Activated CD4-positive, alpha-beta memory T cell treated with anti-CD3 and anti-CD28 coated beads for 36 hours (primary cell): ENCODE results near the gene PID1. TPM values are rescaled to one million over a fixed set of nuclear protein-coding genes. Genes with fewer than 3 reads are reported as not detected.

Experiments
- CTCF ChIA-PET: fragments of 350-600 bp; sonication (Branson Sonifier 250); formaldehyde crosslinking; loops from one replicate; lab custom pipeline; 2021; ENCODE audit warnings: antibody characterized with exemption, inconsistent platforms; lab: Charles Lee
- POLR2A ChIA-PET: fragments of 350-600 bp; sonication (Branson Sonifier 250); formaldehyde crosslinking; loops from one replicate; lab custom pipeline; 2021; ENCODE audit warnings: antibody characterized with exemption; lab: Charles Lee
- DNase-seq: peaks from one replicate; pipeline ENCODE4 v3.0.0-alpha.2; 2020
- H3K27ac Mint-ChIP-seq: one replicate; pipeline ENCODE4 v1.8.0; 2021; ENCODE audit warnings: mixed read lengths
- H3K27me3 Mint-ChIP-seq: one replicate; pipeline ENCODE4 v1.8.0; 2021; ENCODE audit warnings: mixed read lengths
- H3K36me3 Mint-ChIP-seq: one replicate; pipeline ENCODE4 v1.8.0; 2021; ENCODE audit warnings: mixed read lengths
- H3K4me1 Mint-ChIP-seq: one replicate; pipeline ENCODE4 v1.8.0; 2021; ENCODE audit warnings: low read depth, mixed read lengths
- H3K4me3 Mint-ChIP-seq: one replicate; pipeline ENCODE4 v1.8.0; 2021; ENCODE audit warnings: mild to moderate bottlenecking, mixed read lengths
- H3K9me3 Mint-ChIP-seq: one replicate; pipeline ENCODE4 v1.8.0; 2021; ENCODE audit warnings: mixed read lengths
- intact Hi-C: fragments of 100-400 bp; cut with micrococcal nuclease; formaldehyde crosslinking; loops from one replicate; pipeline ENCODE4 v1.15.1; 2023
- total RNA-seq, 2 experiments: library from RNA; stranded (reverse); gene quantifications; one replicate each; pipeline ENCODE4 v1.2.3, GENCODE V29; 2021

The PID1 gene
- not detected for total RNA-seq

GRCh38 chr2:229270551-229271410, at the start of gene PID1:
Gene PID1 (minus strand): TSS chr2:229271287. CDS start chr2:229271043, 244 bp downstream.
- ChIA-PET CTCF (interaction anchor here (5.1 kb wide), 1 partner anchor 1381 kb away, joined by 21 read pairs; no protein-coding TSS in a partner anchor), POLR2A (no interaction called here)
- Mint-ChIP-seq H3K4me3 (no peak within 1 kb of the TSS), H3K4me1 (peaks cover 3% of the 10 kb centered on the region), H3K9me3 (no peaks in the 10 kb centered on the region), H3K27ac (no peak within 1 kb of the TSS), H3K27me3 (peaks cover 22% of the 10 kb centered on the region), H3K36me3 (no peaks in the 10 kb centered on the region)
- DNase-seq = no peak
- intact Hi-C loops = no loop called here

- Mint-ChIP-seq H3K9me3 (peaks cover 4% of the 10 kb centered on the region), H3K4me3 (no peak overlapping the region), H3K27ac (no peak overlapping the region), H3K27me3 (peaks cover 4% of the 10 kb centered on the region), H3K4me1 (no peaks in the 10 kb centered on the region), H3K36me3 (no peaks in the 10 kb centered on the region)
- intact Hi-C loops = no loop called here
- no peak for DNase-seq
- ChIA-PET CTCF (no interaction called here), POLR2A (no interaction called here)
Observed at GRCh38 chr2:229319558-229319957, 48.5 kb upstream of the PID1 start.

- POLR2A ChIA-PET = no interaction called here
- intact Hi-C loops = no loop called here
- no peaks in the 10 kb centered on the region for H3K36me3 Mint-ChIP-seq
- CTCF ChIA-PET = no interaction called here
- no peaks in the 10 kb centered on the region for H3K27me3 Mint-ChIP-seq
- H3K4me3 Mint-ChIP-seq = no peak overlapping the region
- DNase-seq = no peak
- H3K27ac Mint-ChIP-seq = no peak overlapping the region
- no peaks in the 10 kb centered on the region for H3K4me1 Mint-ChIP-seq
- H3K9me3 Mint-ChIP-seq = no peaks in the 10 kb centered on the region
Observed at GRCh38 chr2:229314117-229314516, 43.0 kb upstream of the PID1 start.

- POLR2A ChIA-PET = no interaction called here
- CTCF ChIA-PET = no interaction called here
- H3K4me1 Mint-ChIP-seq = no peaks in the 10 kb centered on the region
- no peaks in the 10 kb centered on the region for H3K36me3 Mint-ChIP-seq
- intact Hi-C loops = no loop called here
- no peak overlapping the region for H3K27ac Mint-ChIP-seq
- DNase-seq = no peak
- H3K4me3 Mint-ChIP-seq = no peak overlapping the region
- no peaks in the 10 kb centered on the region for H3K27me3 Mint-ChIP-seq
- no peaks in the 10 kb centered on the region for H3K9me3 Mint-ChIP-seq
Observed at GRCh38 chr2:229313591-229313990, 42.5 kb upstream of the PID1 start.

GRCh38 chr2:229301237-229301636, 30.1 kb upstream of the PID1 start:
- H3K27me3 Mint-ChIP-seq = no peaks in the 10 kb centered on the region
- H3K36me3 Mint-ChIP-seq = no peaks in the 10 kb centered on the region
- no peak overlapping the region for H3K27ac Mint-ChIP-seq
- CTCF ChIA-PET = no interaction called here
- intact Hi-C loops = no loop called here
- no peak overlapping the region for H3K4me3 Mint-ChIP-seq
- H3K9me3 Mint-ChIP-seq = no peaks in the 10 kb centered on the region
- POLR2A ChIA-PET = no interaction called here
- no peak for DNase-seq
- no peaks in the 10 kb centered on the region for H3K4me1 Mint-ChIP-seq

GRCh38 chr2:229300790-229301189, 29.7 kb upstream of the PID1 start:
- Mint-ChIP-seq H3K27me3 (no peaks in the 10 kb centered on the region), H3K27ac (no peak overlapping the region), H3K9me3 (no peaks in the 10 kb centered on the region), H3K36me3 (no peaks in the 10 kb centered on the region), H3K4me1 (no peaks in the 10 kb centered on the region), H3K4me3 (no peak overlapping the region)
- CTCF ChIA-PET = no interaction called here
- intact Hi-C loops = no loop called here
- DNase-seq = no peak
- POLR2A ChIA-PET = no interaction called here

- H3K36me3 Mint-ChIP-seq = no peaks in the 10 kb centered on the region
- ChIA-PET POLR2A (no interaction called here), CTCF (no interaction called here)
- no peak for DNase-seq
- intact Hi-C loops = no loop called here
- H3K4me3 Mint-ChIP-seq = no peak overlapping the region
- H3K9me3 Mint-ChIP-seq = no peaks in the 10 kb centered on the region
- H3K27me3 Mint-ChIP-seq = no peaks in the 10 kb centered on the region
- no peaks in the 10 kb centered on the region for H3K4me1 Mint-ChIP-seq
- H3K27ac Mint-ChIP-seq = no peak overlapping the region
Observed at GRCh38 chr2:229300371-229300770, 29.3 kb upstream of the PID1 start.

GRCh38 chr2:229297247-229297646, 26.2 kb upstream of the PID1 start:
- DNase-seq = no peak
- intact Hi-C loops = no loop called here
- Mint-ChIP-seq H3K4me1 (no peaks in the 10 kb centered on the region), H3K27ac (no peak overlapping the region), H3K4me3 (no peak overlapping the region), H3K9me3 (no peaks in the 10 kb centered on the region), H3K27me3 (no peaks in the 10 kb centered on the region), H3K36me3 (no peaks in the 10 kb centered on the region)
- ChIA-PET CTCF (no interaction called here), POLR2A (no interaction called here)

GRCh38 chr2:229296536-229296935, 25.4 kb upstream of the PID1 start:
- no peak for DNase-seq
- ChIA-PET CTCF (no interaction called here), POLR2A (no interaction called here)
- Mint-ChIP-seq H3K9me3 (no peaks in the 10 kb centered on the region), H3K4me3 (no peak overlapping the region), H3K27ac (no peak overlapping the region), H3K27me3 (no peaks in the 10 kb centered on the region), H3K4me1 (no peaks in the 10 kb centered on the region), H3K36me3 (no peaks in the 10 kb centered on the region)
- intact Hi-C loops = no loop called here

- Mint-ChIP-seq H3K27ac (no peak overlapping the region), H3K9me3 (no peaks in the 10 kb centered on the region), H3K27me3 (no peaks in the 10 kb centered on the region), H3K36me3 (no peaks in the 10 kb centered on the region), H3K4me1 (no peaks in the 10 kb centered on the region), H3K4me3 (no peak overlapping the region)
- intact Hi-C loops = no loop called here
- CTCF ChIA-PET = no interaction called here
- DNase-seq = no peak
- POLR2A ChIA-PET = no interaction called here
Observed at GRCh38 chr2:229296016-229296415, 24.9 kb upstream of the PID1 start.

GRCh38 chr2:229287823-229288222, 16.7 kb upstream of the PID1 start:
- H3K4me1 Mint-ChIP-seq = no peaks in the 10 kb centered on the region
- H3K27ac Mint-ChIP-seq = no peak overlapping the region
- intact Hi-C loops = no loop called here
- no peaks in the 10 kb centered on the region for H3K36me3 Mint-ChIP-seq
- ChIA-PET POLR2A (no interaction called here), CTCF (no interaction called here)
- H3K4me3 Mint-ChIP-seq = no peak overlapping the region
- no peak for DNase-seq
- H3K9me3 Mint-ChIP-seq = peaks cover 6% of the 10 kb centered on the region
- H3K27me3 Mint-ChIP-seq = no peaks in the 10 kb centered on the region

- ChIA-PET CTCF (no interaction called here), POLR2A (no interaction called here)
- intact Hi-C loops = no loop called here
- H3K9me3 Mint-ChIP-seq = no peaks in the 10 kb centered on the region
- no peak for DNase-seq
- H3K27me3 Mint-ChIP-seq = no peaks in the 10 kb centered on the region
- H3K4me3 Mint-ChIP-seq = no peak overlapping the region
- H3K36me3 Mint-ChIP-seq = no peaks in the 10 kb centered on the region
- H3K4me1 Mint-ChIP-seq = no peaks in the 10 kb centered on the region
- H3K27ac Mint-ChIP-seq = no peak overlapping the region
Observed at GRCh38 chr2:229282758-229283546, 11.9 kb upstream of the PID1 start.
